Karpas-422 (cell line): ENCODE results near the gene PDK2. TPM values are rescaled to one million over a fixed set of nuclear protein-coding genes. Genes with fewer than 3 reads are reported as not detected.
A peak's percentile ranks its signal among the peaks of the same experiment; 100 is the strongest.

ENCODE experiments used
- DNase-seq: peaks from one replicate; pipeline ENCODE4 v3.0.0-alpha.2; 2015
- H2AFZ ChIP-seq: fragments of 200-600 bp; sonication (generic); 2 replicates; pipeline ENCODE4 v1.6.1; 2014; ENCODE audit warnings: antibody characterized with exemption, low read length, mixed read lengths
- H3K27ac ChIP-seq: fragments of 200-600 bp; sonication (generic); 2 replicates; pipeline ENCODE4 v1.5.1; 2014; ENCODE audit warnings: mild to moderate bottlenecking, low read length, moderate library complexity
- H3K27me3 ChIP-seq: fragments of 200-600 bp; sonication (generic); 2 replicates; pipeline ENCODE4 v1.6.1; 2014; ENCODE audit warnings: low read length, mixed read lengths
- H3K36me3 ChIP-seq: fragments of 200-600 bp; sonication (generic); 2 replicates; pipeline ENCODE4 v1.6.1; 2014; ENCODE audit warnings: low read length, mixed read lengths; ENCODE audit not compliant: insufficient read depth
- H3K4me1 ChIP-seq: fragments of 200-600 bp; sonication (generic); 2 replicates; pipeline ENCODE4 v1.6.1; 2014; ENCODE audit warnings: mild to moderate bottlenecking, low read length, mixed read lengths
- H3K4me2 ChIP-seq: fragments of 200-600 bp; sonication (generic); 2 replicates; pipeline ENCODE4 v1.6.1; 2014; ENCODE audit warnings: low read length, low read depth, mild to moderate bottlenecking; ENCODE audit not compliant: poor library complexity, severe bottlenecking
- H3K4me3 ChIP-seq: fragments of 200-600 bp; sonication (generic); 2 replicates; pipeline ENCODE4 v1.5.1; 2014; ENCODE audit warnings: mild to moderate bottlenecking, antibody characterized with exemption, low read length, mixed read lengths
- H3K79me2 ChIP-seq: fragments of 200-600 bp; sonication (generic); 2 replicates; pipeline ENCODE4 v1.6.1; 2014; ENCODE audit warnings: mild to moderate bottlenecking, low read length, mixed read lengths
- H3K9ac ChIP-seq: fragments of 200-600 bp; sonication (generic); 2 replicates; pipeline ENCODE4 v1.6.0; 2014; ENCODE audit warnings: low read length
- H3K9me2 ChIP-seq: fragments of 200-600 bp; sonication (generic), shearing (Covaris generic); replicated peaks from 2 replicates; pipeline ENCODE4 v1.6.0; 2014; ENCODE audit warnings: mild to moderate bottlenecking, low read length, moderate library complexity; ENCODE audit not compliant: insufficient read depth
- H3K9me3 ChIP-seq: fragments of 300-700, 200-600 bp; sonication (generic); 2 replicates; pipeline ENCODE4 v1.6.1; 2014; ENCODE audit warnings: low read length, mixed read lengths
- H4K20me1 ChIP-seq: fragments of 200-600 bp; sonication (generic); 2 replicates; pipeline ENCODE4 v1.6.1; 2014; ENCODE audit warnings: mild to moderate bottlenecking, antibody characterized with exemption, low read length, low read depth; ENCODE audit not compliant: insufficient read depth
- total RNA-seq: library from RNA; depleted of rRNA; stranded (reverse); fragments of >200 nt; shearing (Covaris generic); gene quantifications from 2 replicates; pipeline ENCODE4 v1.2.3, GENCODE V29; 2014; ENCODE audit warnings: low replicate concordance

The PDK2 gene
- total RNA-seq, 1 experiment from 2014 or later: not detected

DNA sequence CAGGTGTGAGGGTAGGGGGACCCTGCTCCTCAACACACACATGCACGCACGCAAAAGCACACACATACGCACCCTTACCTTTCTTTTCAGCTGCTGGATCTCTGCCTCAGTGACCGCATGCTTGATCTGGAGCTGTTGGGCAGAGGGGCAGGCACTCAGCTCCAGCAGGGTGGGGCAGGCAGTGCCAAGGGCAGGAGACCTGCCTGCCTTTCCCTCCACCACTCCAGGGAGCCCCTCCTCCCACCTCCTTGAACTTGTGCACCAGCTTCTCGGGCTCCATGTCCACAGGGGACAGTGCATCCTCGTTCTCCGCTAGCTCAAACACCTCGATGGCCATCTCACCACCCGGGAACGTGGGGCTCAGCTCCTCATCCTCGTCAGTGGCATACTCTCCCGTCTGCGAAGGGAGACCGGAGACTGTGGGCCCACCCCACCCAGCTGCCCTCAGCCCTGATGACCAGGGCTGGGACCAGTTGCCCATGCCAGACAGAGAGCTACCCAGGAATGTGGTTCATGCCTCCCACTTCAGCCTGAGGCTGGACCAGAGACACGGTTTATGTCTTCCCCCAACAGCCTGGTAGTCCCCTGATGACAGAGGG lies 44.1 kb downstream of the PDK2 start:
- no peak overlapping the region for H3K4me2 ChIP-seq
- peaks cover 17% of the 10 kb centered on the region for H3K79me2 ChIP-seq
- H3K9ac ChIP-seq: no peak overlapping the region
- H3K36me3 ChIP-seq: peaks cover 46% of the 10 kb centered on the region
- peaks cover 13% of the 10 kb centered on the region for H3K4me1 ChIP-seq
- no peak overlapping the region for H3K4me3 ChIP-seq
- no peaks in the 10 kb centered on the region for H3K9me2 ChIP-seq
- no peaks in the 10 kb centered on the region for H3K27me3 ChIP-seq
- no peak overlapping the region for H2AFZ ChIP-seq
- H4K20me1 ChIP-seq: peaks cover 40% of the 10 kb centered on the region
- H3K27ac ChIP-seq: no peak overlapping the region
- no peaks in the 10 kb centered on the region for H3K9me3 ChIP-seq
- no peak for DNase-seq

DNA sequence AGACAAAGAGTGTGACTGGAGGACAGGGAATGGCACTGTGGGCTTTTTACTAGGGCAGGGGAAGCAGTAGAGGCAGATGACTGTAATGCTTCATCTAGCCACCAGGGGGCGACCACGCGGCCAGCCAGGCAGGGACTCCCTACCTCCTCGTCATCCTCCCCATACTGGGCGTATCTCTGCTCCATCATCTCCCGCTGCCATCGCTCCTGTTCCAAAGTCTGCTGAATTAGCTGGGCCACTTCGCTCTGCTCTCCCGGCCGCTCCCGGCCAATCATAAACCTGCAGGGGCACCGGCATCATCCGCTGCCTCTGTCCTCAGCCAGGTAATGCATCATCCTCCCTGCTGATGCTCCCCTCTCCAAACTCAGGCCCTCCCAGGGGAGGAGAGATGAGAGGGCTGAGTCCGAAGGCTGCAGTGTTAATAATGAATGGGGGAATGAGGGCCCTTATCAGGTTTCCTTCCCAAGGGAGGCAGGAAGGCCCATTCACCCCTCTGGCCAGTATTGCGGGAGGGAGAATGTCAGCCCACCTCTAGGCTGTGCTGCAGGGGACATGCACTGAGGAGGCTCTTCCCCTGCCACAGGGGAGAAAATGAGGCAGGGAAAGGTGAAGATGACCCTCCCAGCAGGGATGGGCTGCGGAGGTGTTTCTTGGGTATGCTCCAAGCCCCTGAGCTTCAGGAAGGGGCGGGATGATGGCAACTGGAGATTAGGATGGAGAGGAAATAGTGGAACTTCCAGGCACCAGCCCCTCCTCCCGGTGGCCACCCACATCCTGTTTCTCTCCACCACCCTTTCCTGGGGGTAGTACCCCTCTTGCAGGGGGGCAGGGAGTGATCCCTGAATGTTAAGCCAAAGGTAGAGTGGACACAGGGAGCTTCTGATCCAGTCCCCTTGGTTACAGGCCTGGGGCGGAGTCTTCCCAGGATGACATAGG lies 45.1 kb downstream of the PDK2 start:
- no peaks in the 10 kb centered on the region for H3K9me3 ChIP-seq
- H2AFZ ChIP-seq: no peak overlapping the region
- DNase-seq: peak; percentile 86
- H3K27ac ChIP-seq: no peak overlapping the region
- H4K20me1 ChIP-seq: peaks cover 47% of the 10 kb centered on the region
- H3K27me3 ChIP-seq: no peaks in the 10 kb centered on the region
- no peak overlapping the region for H3K9ac ChIP-seq
- H3K4me3 ChIP-seq: no peak overlapping the region
- H3K9me2 ChIP-seq: no peaks in the 10 kb centered on the region
- H3K4me2 ChIP-seq: no peak overlapping the region
- peaks cover 27% of the 10 kb centered on the region for H3K79me2 ChIP-seq
- H3K36me3 ChIP-seq: peaks cover 55% of the 10 kb centered on the region
- H3K4me1 ChIP-seq: peaks cover 22% of the 10 kb centered on the region

DNA sequence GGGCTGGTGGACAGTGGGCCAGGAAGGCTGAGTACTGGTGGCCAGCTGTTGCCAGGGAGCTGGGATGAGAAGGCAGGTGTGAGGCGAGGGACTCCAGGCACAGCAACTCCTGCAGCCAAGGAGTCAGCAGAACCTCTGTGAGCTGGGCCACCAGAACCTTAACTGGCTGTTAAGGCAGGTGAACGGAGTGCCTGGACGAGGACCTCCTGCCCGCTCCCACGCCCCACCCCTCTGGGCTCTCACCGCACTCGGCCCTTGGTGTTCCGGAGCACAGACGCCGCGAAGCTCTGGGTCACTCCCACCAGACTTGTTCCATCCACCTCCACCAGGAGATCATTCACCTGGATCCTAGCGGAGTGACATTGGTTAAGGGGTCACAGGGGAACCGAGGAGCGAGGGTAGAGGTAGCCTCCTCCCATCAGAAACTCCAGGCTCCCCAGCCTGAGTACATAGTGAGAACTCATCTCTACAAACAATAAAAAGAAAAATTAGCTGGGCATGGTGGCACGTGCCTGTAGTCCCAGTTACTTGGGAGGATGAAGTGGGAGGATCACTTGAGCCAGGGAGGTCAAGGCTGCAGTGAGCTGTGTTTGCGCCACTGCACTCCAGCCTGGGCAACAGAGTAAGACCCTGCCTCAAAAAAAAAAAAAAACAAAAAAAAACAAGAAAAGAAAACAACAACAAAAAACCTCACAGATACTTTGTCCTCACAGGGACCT lies 46.0 kb downstream of the PDK2 start:
- H3K27me3 ChIP-seq: no peaks in the 10 kb centered on the region
- H3K36me3 ChIP-seq: peaks cover 58% of the 10 kb centered on the region
- H3K9me2 ChIP-seq: no peaks in the 10 kb centered on the region
- no peaks in the 10 kb centered on the region for H3K9me3 ChIP-seq
- peaks cover 36% of the 10 kb centered on the region for H3K79me2 ChIP-seq
- H3K9ac ChIP-seq: no peak overlapping the region
- H2AFZ ChIP-seq: no peak overlapping the region
- no peak for DNase-seq
- H3K4me1 ChIP-seq: peaks cover 32% of the 10 kb centered on the region
- peaks cover 56% of the 10 kb centered on the region for H4K20me1 ChIP-seq
- no peak overlapping the region for H3K27ac ChIP-seq
- no peak overlapping the region for H3K4me2 ChIP-seq
- no peak overlapping the region for H3K4me3 ChIP-seq

DNA sequence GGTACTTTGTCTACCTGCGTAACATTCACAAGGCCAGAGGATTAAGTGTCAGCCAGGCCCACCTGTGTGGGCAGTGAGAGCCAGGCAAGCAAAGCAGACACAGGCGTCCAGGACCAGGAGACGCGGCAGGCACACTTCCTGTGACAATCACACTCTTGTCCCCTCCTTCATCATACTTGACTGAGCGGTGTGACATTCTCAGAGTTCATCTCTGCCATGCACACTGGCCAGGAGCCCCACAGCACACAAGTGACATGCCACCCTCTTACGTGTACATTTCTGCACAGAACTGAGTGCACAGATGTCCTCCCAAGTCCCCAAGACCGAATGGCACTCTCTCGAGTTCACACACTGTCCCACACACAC lies 46.6 kb downstream of the PDK2 start:
- no peaks in the 10 kb centered on the region for H3K9me2 ChIP-seq
- H3K4me3 ChIP-seq: no peak overlapping the region
- H3K4me1 ChIP-seq: peaks cover 37% of the 10 kb centered on the region
- H3K9ac ChIP-seq: no peak overlapping the region
- H3K79me2 ChIP-seq: peaks cover 42% of the 10 kb centered on the region
- DNase-seq: no peak
- H4K20me1 ChIP-seq: peaks cover 62% of the 10 kb centered on the region
- H3K27me3 ChIP-seq: no peaks in the 10 kb centered on the region
- H3K4me2 ChIP-seq: no peak overlapping the region
- H3K9me3 ChIP-seq: no peaks in the 10 kb centered on the region
- H2AFZ ChIP-seq: no peak overlapping the region
- no peak overlapping the region for H3K27ac ChIP-seq
- peaks cover 58% of the 10 kb centered on the region for H3K36me3 ChIP-seq

DNA sequence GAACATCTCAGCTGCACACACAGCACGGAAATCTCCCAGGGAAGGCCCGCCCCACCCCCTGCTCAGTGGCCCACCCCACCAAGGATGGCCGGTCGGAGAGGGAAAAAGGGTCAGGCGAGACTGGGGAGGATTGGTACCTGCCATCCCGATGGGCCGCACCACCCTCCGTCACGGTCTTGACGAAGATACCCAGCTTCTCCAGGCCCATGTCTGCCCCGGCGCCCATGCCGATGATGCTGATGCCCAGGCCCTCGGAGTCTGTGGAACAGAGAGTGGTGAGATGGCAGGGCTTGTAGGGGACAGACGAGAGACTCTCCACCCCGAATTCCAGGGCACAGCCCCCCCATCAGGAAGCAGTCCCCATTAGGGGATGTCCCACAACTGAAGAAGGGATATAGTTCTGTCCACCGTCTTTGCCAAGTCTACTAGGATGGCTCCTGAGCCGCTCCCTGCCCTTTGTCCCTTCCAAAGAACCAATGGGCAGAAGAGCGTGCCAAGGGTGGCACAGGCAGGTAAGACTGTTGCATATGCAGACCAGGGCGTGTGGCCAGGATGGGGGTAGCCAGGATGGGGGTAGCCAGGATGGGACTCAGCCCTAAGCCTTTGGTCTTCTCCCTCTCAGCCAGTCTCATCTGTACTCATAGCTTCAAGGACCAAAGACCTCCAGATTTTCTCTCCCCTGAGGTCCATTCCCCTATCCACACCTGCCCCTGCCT lies 48.5 kb downstream of the PDK2 start:
- H3K79me2 ChIP-seq: peaks cover 60% of the 10 kb centered on the region
- no peaks in the 10 kb centered on the region for H3K9me2 ChIP-seq

DNA sequence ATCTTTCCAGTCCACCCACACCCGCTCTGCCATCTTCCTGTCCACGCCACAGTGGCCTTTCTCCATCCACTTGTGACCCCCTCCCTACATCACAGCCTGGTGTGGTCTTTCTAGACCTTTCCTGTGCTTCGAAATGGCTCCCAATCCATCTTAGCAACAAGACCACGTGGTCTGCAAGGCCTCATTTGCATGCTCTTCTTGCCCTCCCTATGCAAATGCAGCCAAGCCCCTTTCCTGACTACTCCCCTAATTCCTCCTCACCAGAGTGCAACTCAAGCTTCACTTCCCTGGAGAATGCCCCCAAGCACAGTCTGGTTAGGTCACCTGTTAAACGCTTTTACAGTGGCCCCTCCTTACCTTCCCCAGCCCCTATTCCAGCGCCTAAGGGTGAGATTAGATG lies 49.2 kb downstream of the PDK2 start:
- peak overlapping the region; percentile 98 for H3K4me2 ChIP-seq
- no peak overlapping the region for H3K9ac ChIP-seq
- H3K4me3 ChIP-seq: no peak overlapping the region; the same call in 1 of the 2 replicates
- H3K27me3 ChIP-seq: no peaks in the 10 kb centered on the region
- no peak overlapping the region for H2AFZ ChIP-seq
- peaks cover 55% of the 10 kb centered on the region for H3K4me1 ChIP-seq
- H3K27ac ChIP-seq: peak overlapping the region; percentile 49
- peaks cover 54% of the 10 kb centered on the region for H4K20me1 ChIP-seq
- H3K36me3 ChIP-seq: peaks cover 37% of the 10 kb centered on the region
- DNase-seq: peak; percentile 71
- no peaks in the 10 kb centered on the region for H3K9me3 ChIP-seq
- peaks cover 60% of the 10 kb centered on the region for H3K79me2 ChIP-seq
- H3K9me2 ChIP-seq: no peaks in the 10 kb centered on the region

More for the DNA sequence above, 48.5 kb downstream of the PDK2 start:
- Histone ChIP-seq H3K27ac (peak overlapping the region; percentile 49; the same call in 1 of the 2 replicates), H4K20me1 (peaks cover 61% of the 10 kb centered on the region), H3K27me3 (no peaks in the 10 kb centered on the region), H3K4me1 (peaks cover 54% of the 10 kb centered on the region), H3K9ac (no peak overlapping the region), H3K4me3 (no peak overlapping the region), H3K4me2 (no peak overlapping the region), H3K36me3 (peaks cover 44% of the 10 kb centered on the region), H2AFZ (no peak overlapping the region), H3K9me3 (no peaks in the 10 kb centered on the region)
- DNase-seq: no peak

DNA sequence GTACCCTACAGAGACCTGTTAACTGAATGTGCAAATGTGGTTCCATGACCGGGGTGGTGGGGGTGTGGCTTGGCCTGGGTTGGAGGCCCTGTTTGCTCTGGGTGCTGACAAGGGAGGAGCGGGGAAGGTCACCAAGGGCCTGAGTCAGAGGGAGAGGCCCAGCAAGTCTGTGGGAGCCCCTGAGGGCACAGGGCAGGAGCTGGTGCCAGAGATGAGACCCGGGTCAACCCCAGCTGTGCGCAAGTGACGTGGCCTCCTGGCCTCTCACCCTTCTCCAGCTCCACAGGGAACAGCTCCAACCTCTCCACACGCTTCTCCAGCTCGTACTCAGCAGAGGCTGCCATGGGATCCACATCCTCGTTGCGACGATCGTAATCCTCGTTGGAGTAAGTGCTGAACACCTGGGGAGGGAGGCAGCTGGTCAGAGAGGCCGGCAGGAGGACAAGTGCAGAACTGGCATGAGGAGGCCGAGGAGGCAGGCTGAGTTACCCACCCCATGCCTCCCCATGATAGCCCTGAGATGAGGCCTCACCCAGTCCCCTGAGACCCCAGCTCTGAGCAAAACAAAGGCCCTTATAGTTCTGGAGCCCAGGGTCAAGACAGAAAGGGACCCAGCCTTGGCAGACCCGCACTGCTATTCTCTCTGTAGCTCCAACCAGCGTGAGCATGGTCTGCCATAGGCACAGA lies 49.8 kb downstream of the PDK2 start:
- no peak for DNase-seq
- no peaks in the 10 kb centered on the region for H3K9me2 ChIP-seq
- no peaks in the 10 kb centered on the region for H3K27me3 ChIP-seq
- peaks cover 49% of the 10 kb centered on the region for H4K20me1 ChIP-seq
- peak overlapping the region; percentile 98 for H3K4me2 ChIP-seq
- peaks cover 66% of the 10 kb centered on the region for H3K79me2 ChIP-seq
- H3K9me3 ChIP-seq: no peaks in the 10 kb centered on the region
- H2AFZ ChIP-seq: no peak overlapping the region
- H3K4me1 ChIP-seq: peaks cover 55% of the 10 kb centered on the region
- peak overlapping the region; percentile 98 for H3K9ac ChIP-seq
- H3K36me3 ChIP-seq: peaks cover 32% of the 10 kb centered on the region
- H3K4me3 ChIP-seq: peak overlapping the region; percentile 32; the same call in 1 of the 2 replicates
- H3K27ac ChIP-seq: peak overlapping the region; percentile 97
